IMR-90 (cell line): ENCODE results near the gene TMC3. TPM values are rescaled to one million over a fixed set of nuclear protein-coding genes. Genes with fewer than 3 reads are reported as not detected.

Experiments used
- ATAC-seq: fragments of 200-7000 bp; cut with Tn5 transposase; 2 replicates; pipeline ENCODE4 v1.9.1; 2020; ENCODE audit warnings: low read depth, mild to moderate bottlenecking, moderate library complexity
- BruUV-seq: library from RNA; stranded (reverse); fragments of 400-500 nt; replicated peaks from 2 replicates; lab custom pipeline; 2021; lab: Mats Ljungman, UMichigan
- CTCF ChIA-PET: fragments of 300-600 bp; formaldehyde crosslinking; extraction: SDS; loops from one replicate; lab custom pipeline; 2021; ENCODE audit warnings: antibody characterized with exemption; lab: Yijun Ruan, JAX
- POLR2A ChIA-PET: fragments of 300-600 bp; sonication (Branson Sonifier 250); formaldehyde crosslinking; loops from one replicate; lab custom pipeline; 2022; ENCODE audit warnings: antibody characterized with exemption; ENCODE audit not compliant: unreplicated experiment; lab: Charles Lee
- DNase-seq: peaks from one replicate; pipeline ENCODE4 v3.0.0; 2013
- H2AFZ ChIP-seq: replicated peaks from 2 replicates; pipeline ENCODE3; 2013; ENCODE audit warnings: low read length, mild to moderate bottlenecking; ENCODE audit not compliant: poor library complexity
- H2AK5ac ChIP-seq: 2 replicates; pipeline ENCODE4 v1.6.1; 2013; ENCODE audit warnings: low read depth, low read length, inconsistent platforms
- H2AK9ac ChIP-seq: replicated peaks from 2 replicates; pipeline ENCODE3; 2013; ENCODE audit warnings: mild to moderate bottlenecking, low read depth, low read length, moderate library complexity; ENCODE audit not compliant: poor library complexity
- H2BK120ac ChIP-seq: 2 replicates; pipeline ENCODE4 v1.6.1; 2013; ENCODE audit warnings: low read depth, low read length, inconsistent platforms
- H2BK15ac ChIP-seq: 3 replicates; pipeline ENCODE4 v1.6.1; 2013; ENCODE audit warnings: low read depth, low read length, inconsistent platforms
- H2BK20ac ChIP-seq: 2 replicates; pipeline ENCODE4 v1.6.1; 2013; ENCODE audit warnings: low read depth, mild to moderate bottlenecking, inconsistent platforms, low read length, moderate library complexity
- H2BK5ac ChIP-seq: 2 replicates; pipeline ENCODE4 v1.6.1; 2013; ENCODE audit warnings: mild to moderate bottlenecking, low read depth, low read length, inconsistent platforms; ENCODE audit not compliant: poor library complexity, severe bottlenecking
- H3K14ac ChIP-seq: replicated peaks from 2 replicates; pipeline ENCODE4 v1.6.1; 2013; ENCODE audit warnings: low read depth, low read length, inconsistent platforms
- H3K18ac ChIP-seq: 2 replicates; pipeline ENCODE4 v1.6.1; 2013; ENCODE audit warnings: low read depth, low read length, control low read depth
- H3K23ac ChIP-seq: 2 replicates; pipeline ENCODE4 v1.6.1; 2013; ENCODE audit warnings: low read depth, low read length, inconsistent platforms
- H3K27ac ChIP-seq: 2 replicates; pipeline ENCODE4 v1.5.1; 2013; ENCODE audit warnings: mild to moderate bottlenecking, control low read depth, low read length; ENCODE audit not compliant: insufficient read depth
- H3K27me3 ChIP-seq: 2 replicates; pipeline ENCODE4 v1.6.1; 2013; ENCODE audit warnings: low read length; ENCODE audit not compliant: control insufficient read depth, insufficient read depth
- H3K36me3 ChIP-seq: 2 replicates; pipeline ENCODE4 v1.6.1; 2013; ENCODE audit warnings: low read length, mixed read lengths; ENCODE audit not compliant: control insufficient read depth, insufficient read depth
- H3K4ac ChIP-seq: 2 replicates; pipeline ENCODE4 v1.6.1; 2013; ENCODE audit warnings: low read depth, low read length, inconsistent platforms
- H3K4me1 ChIP-seq: 2 replicates; pipeline ENCODE4 v1.6.1; 2013; ENCODE audit warnings: low read length, mixed read lengths; ENCODE audit not compliant: control insufficient read depth, insufficient read depth
- H3K4me2 ChIP-seq: 2 replicates; pipeline ENCODE4 v1.6.1; 2013; ENCODE audit warnings: low read depth, mild to moderate bottlenecking, control low read depth, low read length, moderate library complexity
- H3K4me3 ChIP-seq: 2 replicates; pipeline ENCODE4 v1.5.1; 2013; ENCODE audit warnings: low read depth, mild to moderate bottlenecking, control low read depth, low read length, moderate library complexity; ENCODE audit not compliant: insufficient read depth
- H3K56ac ChIP-seq: 2 replicates; pipeline ENCODE4 v1.6.1; 2013; ENCODE audit warnings: low read length, inconsistent platforms; ENCODE audit not compliant: insufficient read depth; ENCODE audit errors: extremely low read depth
- H3K79me1 ChIP-seq, 2 experiments: 2 replicates each; pipeline ENCODE4 v1.6.1; 2013; ENCODE audit warnings: low read length in 2 of 2, inconsistent platforms in 1 of 2, low read depth in 1 of 2
- H3K9ac ChIP-seq: 2 replicates; pipeline ENCODE4 v1.6.1; 2013; ENCODE audit warnings: low read depth, low read length, control low read depth
- H3K9me1 ChIP-seq: 2 replicates; pipeline ENCODE4 v1.6.1; 2013; ENCODE audit warnings: low read length, inconsistent platforms; ENCODE audit not compliant: insufficient read depth
- H3K9me3 ChIP-seq: 2 replicates; pipeline ENCODE4 v1.6.1; 2013; ENCODE audit warnings: low read length; ENCODE audit not compliant: control insufficient read depth, insufficient read depth
- H4K20me1 ChIP-seq: 2 replicates; pipeline ENCODE4 v1.6.1; 2013; ENCODE audit warnings: low read length, inconsistent platforms; ENCODE audit not compliant: insufficient read depth
- H4K5ac ChIP-seq: 2 replicates; pipeline ENCODE4 v1.6.1; 2013; ENCODE audit warnings: mild to moderate bottlenecking, low read depth, low read length, control low read depth
- H4K8ac ChIP-seq, 2 experiments: 2 replicates each; pipeline ENCODE4 v1.6.1; 2013; ENCODE audit warnings: low read depth in 2 of 2, low read length in 2 of 2, control low read depth in 1 of 2, inconsistent platforms in 1 of 2
- H4K91ac ChIP-seq: 2 replicates; pipeline ENCODE4 v1.6.1; 2013; ENCODE audit warnings: low read depth, low read length, inconsistent platforms; ENCODE audit not compliant: insufficient read depth
- BHLHE40 ChIP-seq: fragments of 150-350 bp; IDR thresholded peaks from 2 replicates; pipeline ENCODE4 v1.6.1; 2016; ENCODE audit warnings: mild to moderate bottlenecking, low read depth, low read length
- CEBPB ChIP-seq: IDR thresholded peaks from 2 replicates; pipeline ENCODE4 v1.6.1; 2012; ENCODE audit warnings: low read depth, low read length, improper control_type of control experiment
- CHD1 ChIP-seq: IDR thresholded peaks from 2 replicates; pipeline ENCODE4 v1.6.1; 2012; ENCODE audit warnings: low read depth, low read length, improper control_type of control experiment
- FOS ChIP-seq: fragments of 150-350 bp; IDR thresholded peaks from 2 replicates; pipeline ENCODE4 v1.6.1; 2016; ENCODE audit warnings: low read depth, low read length
- MAFK ChIP-seq: IDR thresholded peaks from 2 replicates; pipeline ENCODE4 v1.6.1; 2012; ENCODE audit warnings: low read depth, low read length, improper control_type of control experiment
- MAZ ChIP-seq: IDR thresholded peaks from 2 replicates; pipeline ENCODE4 v1.6.1; 2012; ENCODE audit warnings: low read depth, mild to moderate bottlenecking, low read length, improper control_type of control experiment, moderate library complexity, borderline replicate concordance
- MXI1 ChIP-seq: IDR thresholded peaks from 2 replicates; pipeline ENCODE4 v1.6.1; 2012; ENCODE audit warnings: low read depth, mild to moderate bottlenecking, low read length, moderate library complexity, borderline replicate concordance
- NFE2L2 ChIP-seq: fragments of 150-350 bp; IDR thresholded peaks from 2 replicates; pipeline ENCODE4 v1.6.1; 2016; ENCODE audit warnings: low read depth, mild to moderate bottlenecking, low read length
- POLR2A ChIP-seq: IDR thresholded peaks from 2 replicates; pipeline ENCODE4 v1.6.1; 2012; ENCODE audit warnings: mild to moderate bottlenecking, low read depth, low read length
- RAD21 ChIP-seq: IDR thresholded peaks from 2 replicates; pipeline ENCODE4 v1.6.1; 2012; ENCODE audit warnings: low read length, improper control_type of control experiment
- RCOR1 ChIP-seq: IDR thresholded peaks from 2 replicates; pipeline ENCODE4 v1.6.1; 2012; ENCODE audit warnings: mild to moderate bottlenecking, low read length, improper control_type of control experiment; ENCODE audit not compliant: insufficient replicate concordance
- RFX5 ChIP-seq: IDR thresholded peaks from 2 replicates; pipeline ENCODE4 v1.8.0; 2012; ENCODE audit warnings: low read depth, mild to moderate bottlenecking, low read length, moderate library complexity
- SMC3 ChIP-seq: fragments of 150-350 bp; IDR thresholded peaks from 2 replicates; pipeline ENCODE4 v1.6.1; 2016; ENCODE audit warnings: low read depth, mild to moderate bottlenecking, antibody characterized with exemption, low read length, moderate library complexity
- WGBS, 2 experiments: methylation state at CpG; one replicate each; pipeline versions ENCODE4 v1.1.5 to v1.1.7; 2013; ENCODE audit warnings: missing lambda C conversion rate in 2 of 2; ENCODE audit not compliant: insufficient read length in 1 of 2; ENCODE audit errors: extremely low coverage in 2 of 2; 5-methylcytosine and 5-hydroxymethylcytosine counted together
- dilution Hi-C: fragments of 300-500 bp; cut with HindIII; formaldehyde crosslinking; loops from one replicate; pipeline ENCODE4 v1.14.3; 2018; ENCODE audit warnings: low sequenced_read_pairs; ENCODE audit not compliant: unreplicated experiment
- in situ Hi-C: fragments of 300-500 bp; cut with MboI; formaldehyde crosslinking; loops from 3 replicates; pipeline ENCODE4 v1.14.3; 2019; ENCODE audit warnings: low sequenced_read_pairs, inconsistent platforms, mixed read lengths
- intact Hi-C: fragments of 100-400 bp; cut with micrococcal nuclease; formaldehyde crosslinking; loops from 2 replicates; pipeline ENCODE4 v1.10.0; 2022
- polyA plus RNA-seq, 3 experiments: library from polyadenylated mRNA; depleted of rRNA; stranded (reverse); fragments of >200 nt; gene quantifications; 2 replicates each; pipeline ENCODE4 v1.2.3, GENCODE V29; 2012; ENCODE audit warnings: low replicate concordance in 1 of 3
- total RNA-seq: library from RNA; depleted of rRNA; stranded (reverse); fragments of >200 nt; gene quantifications from 2 replicates; pipeline ENCODE4 v1.2.3, GENCODE V29; 2012
- TF ChIP-seq, protein P1 (sequence below): fragments of 150-350 bp; IDR thresholded peaks from 2 replicates; pipeline ENCODE4 v1.6.1; 2017; ENCODE audit warnings: mild to moderate bottlenecking, antibody characterized with exemption, low read length, low read depth
- TF ChIP-seq, protein P2 (sequence below): fragments of 150-350 bp; IDR thresholded peaks from 2 replicates; pipeline ENCODE4 v1.6.1; 2016; ENCODE audit warnings: low read depth, mild to moderate bottlenecking, low read length, moderate library complexity, borderline replicate concordance
- TF ChIP-seq, protein P3 (sequence below): conservative IDR thresholded peaks from 2 replicates; pipeline ENCODE4 v1.5.1; 2012; ENCODE audit warnings: mild to moderate bottlenecking, low read depth, low read length, improper control_type of control experiment

The TMC3 gene
- total and polyA plus RNA-seq, 2 of the 4 experiments (the other 2 are of a cell fraction) = not detected

DNA sequence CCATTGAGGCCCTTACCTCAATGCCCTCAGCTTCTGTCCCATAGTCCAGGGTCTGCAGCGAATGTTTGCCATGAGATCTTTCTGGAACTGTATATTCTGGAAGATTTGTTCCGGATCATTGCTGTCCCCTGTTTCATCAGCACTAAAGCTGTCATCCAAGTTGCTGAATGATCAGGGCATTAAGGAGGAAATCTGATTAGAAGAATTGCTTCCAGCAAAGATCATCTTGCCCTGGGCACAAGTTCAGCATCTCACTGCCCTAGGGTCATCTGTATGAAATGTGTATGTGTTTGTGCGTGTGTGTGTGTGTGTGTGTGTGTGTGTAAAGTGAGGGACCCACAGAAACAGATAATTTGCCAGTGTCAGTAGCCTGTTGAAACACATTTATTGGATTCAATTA, 1.4 kb downstream of the TMC3 start:
- H2BK120ac ChIP-seq = no peak overlapping the region
- no peak overlapping the region for H2AFZ ChIP-seq
- H2BK15ac ChIP-seq = no peak overlapping the region
- no peak for ATAC-seq
- no peaks in the 10 kb centered on the region for H3K4me1 ChIP-seq
- TF ChIP-seq POLR2A = no peak
- no peak for TF ChIP-seq CEBPB
- no peak for TF ChIP-seq SMC3
- TF ChIP-seq MXI1 = no peak
- TF ChIP-seq, protein P1, sequence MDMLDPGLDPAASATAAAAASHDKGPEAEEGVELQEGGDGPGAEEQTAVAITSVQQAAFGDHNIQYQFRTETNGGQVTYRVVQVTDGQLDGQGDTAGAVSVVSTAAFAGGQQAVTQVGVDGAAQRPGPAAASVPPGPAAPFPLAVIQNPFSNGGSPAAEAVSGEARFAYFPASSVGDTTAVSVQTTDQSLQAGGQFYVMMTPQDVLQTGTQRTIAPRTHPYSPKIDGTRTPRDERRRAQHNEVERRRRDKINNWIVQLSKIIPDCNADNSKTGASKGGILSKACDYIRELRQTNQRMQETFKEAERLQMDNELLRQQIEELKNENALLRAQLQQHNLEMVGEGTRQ = no peak
- TF ChIP-seq, protein P2, sequence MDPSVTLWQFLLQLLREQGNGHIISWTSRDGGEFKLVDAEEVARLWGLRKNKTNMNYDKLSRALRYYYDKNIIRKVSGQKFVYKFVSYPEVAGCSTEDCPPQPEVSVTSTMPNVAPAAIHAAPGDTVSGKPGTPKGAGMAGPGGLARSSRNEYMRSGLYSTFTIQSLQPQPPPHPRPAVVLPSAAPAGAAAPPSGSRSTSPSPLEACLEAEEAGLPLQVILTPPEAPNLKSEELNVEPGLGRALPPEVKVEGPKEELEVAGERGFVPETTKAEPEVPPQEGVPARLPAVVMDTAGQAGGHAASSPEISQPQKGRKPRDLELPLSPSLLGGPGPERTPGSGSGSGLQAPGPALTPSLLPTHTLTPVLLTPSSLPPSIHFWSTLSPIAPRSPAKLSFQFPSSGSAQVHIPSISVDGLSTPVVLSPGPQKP = no peak
- no peak for TF ChIP-seq RCOR1
- no peak for TF ChIP-seq BHLHE40
- no peak for TF ChIP-seq RAD21
- no peak for TF ChIP-seq NFE2L2
- TF ChIP-seq FOS = no peak
- no peak for TF ChIP-seq RFX5
- TF ChIP-seq CHD1 = no peak
- no peak for TF ChIP-seq MAZ
- TF ChIP-seq MAFK = no peak
- TF ChIP-seq, protein P3, sequence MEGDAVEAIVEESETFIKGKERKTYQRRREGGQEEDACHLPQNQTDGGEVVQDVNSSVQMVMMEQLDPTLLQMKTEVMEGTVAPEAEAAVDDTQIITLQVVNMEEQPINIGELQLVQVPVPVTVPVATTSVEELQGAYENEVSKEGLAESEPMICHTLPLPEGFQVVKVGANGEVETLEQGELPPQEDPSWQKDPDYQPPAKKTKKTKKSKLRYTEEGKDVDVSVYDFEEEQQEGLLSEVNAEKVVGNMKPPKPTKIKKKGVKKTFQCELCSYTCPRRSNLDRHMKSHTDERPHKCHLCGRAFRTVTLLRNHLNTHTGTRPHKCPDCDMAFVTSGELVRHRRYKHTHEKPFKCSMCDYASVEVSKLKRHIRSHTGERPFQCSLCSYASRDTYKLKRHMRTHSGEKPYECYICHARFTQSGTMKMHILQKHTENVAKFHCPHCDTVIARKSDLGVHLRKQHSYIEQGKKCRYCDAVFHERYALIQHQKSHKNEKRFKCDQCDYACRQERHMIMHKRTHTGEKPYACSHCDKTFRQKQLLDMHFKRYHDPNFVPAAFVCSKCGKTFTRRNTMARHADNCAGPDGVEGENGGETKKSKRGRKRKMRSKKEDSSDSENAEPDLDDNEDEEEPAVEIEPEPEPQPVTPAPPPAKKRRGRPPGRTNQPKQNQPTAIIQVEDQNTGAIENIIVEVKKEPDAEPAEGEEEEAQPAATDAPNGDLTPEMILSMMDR = no peak
- DNase-seq = no peak
- no peaks in the 10 kb centered on the region for H3K79me1 ChIP-seq
- H3K9ac ChIP-seq = no peak overlapping the region
- 80% methylated on average over 1 of the region's 3 CpGs; no CpG with 5 or more reads in 1 of the 2 experiments for WGBS, 2 experiments
- H3K4ac ChIP-seq = no peak overlapping the region
- POLR2A ChIA-PET = no interaction called here
- no peak overlapping the region for H4K8ac ChIP-seq
- no TSS peak for BruUV-seq
- no peak overlapping the region for H4K5ac ChIP-seq
- no peak overlapping the region for H3K14ac ChIP-seq
- in situ Hi-C loops (no loop called here), dilution Hi-C loops (no loop called here), intact Hi-C loops (no loop called here)
- H3K27ac ChIP-seq = no peak overlapping the region
- no peak overlapping the region for H3K56ac ChIP-seq
- no peaks in the 10 kb centered on the region for H3K9me3 ChIP-seq
- peaks cover 2% of the 10 kb centered on the region; the same call in 1 of the 2 replicates for H3K9me1 ChIP-seq
- no peak overlapping the region for H2AK9ac ChIP-seq
- no peak overlapping the region for H3K23ac ChIP-seq
- H4K20me1 ChIP-seq = no peaks in the 10 kb centered on the region
- H3K4me3 ChIP-seq = no peak overlapping the region
- no peak overlapping the region for H2BK20ac ChIP-seq
- no peak overlapping the region for H3K18ac ChIP-seq
- peaks cover 12% of the 10 kb centered on the region for H3K27me3 ChIP-seq
- H2BK5ac ChIP-seq = no peak overlapping the region
- CTCF ChIA-PET = interaction anchor here (0.6 kb wide), 1 partner anchor 8 kb away, joined by 3 read pairs; no protein-coding TSS in a partner anchor
- no peaks in the 10 kb centered on the region for H3K36me3 ChIP-seq
- H2AK5ac ChIP-seq = no peak overlapping the region
- no peak overlapping the region for H3K4me2 ChIP-seq
- H4K91ac ChIP-seq = no peak overlapping the region
